ENCODE measurements around the gene HIC2.
A peak's percentile ranks its signal among the peaks of the same experiment; 100 is the strongest.
"Not testable (repeated sequence)": the region's sequence is repeated elsewhere in the genome, so short reads cannot be mapped to it uniquely, and the experiment has no call there.

HIC2 gene

GRCh38 chr22:21451545-21452520 is 34.7 kb downstream of the HIC2 start:
- DNase-seq (ENCODE audit: low read depth, low spot score), result no peak
- no peak overlapping the region for H3K4me3 ChIP-seq (ENCODE audit: low read depth, low read length)
- in situ Hi-C loops (cut with HindIII; ENCODE audit: low sequenced_read_pairs), result no loop called here
- TF ChIP-seq CTCF (IDR thresholded peaks at IDR 0.05; ENCODE audit: low read depth, low read length), result no peak

- H3K4me3 ChIP-seq (ENCODE audit: low read depth, low read length); DNase-seq (ENCODE audit: low read depth, low spot score); in situ Hi-C loops (cut with HindIII; ENCODE audit: low sequenced_read_pairs): not testable (repeated sequence)
Measured at GRCh38 chr22:21452666-21453065, 35.5 kb downstream of the HIC2 start.

- DNase-seq (ENCODE audit: low read depth, low spot score); in situ Hi-C loops (cut with HindIII; ENCODE audit: low sequenced_read_pairs); H3K4me3 ChIP-seq (ENCODE audit: low read depth, low read length): not testable (repeated sequence)
Measured at GRCh38 chr22:21454998-21455333, 37.8 kb downstream of the HIC2 start.

GRCh38 chr22:21455334-21456089 is 38.3 kb downstream of the HIC2 start:
- no peak for DNase-seq (ENCODE audit: low read depth, low spot score)
- in situ Hi-C loops (cut with HindIII; ENCODE audit: low sequenced_read_pairs), result no loop called here
- H3K4me3 ChIP-seq (ENCODE audit: low read depth, low read length), result no peak overlapping the region
- TF ChIP-seq CTCF (IDR thresholded peaks at IDR 0.05; ENCODE audit: low read depth, low read length), result no peak

- no peak overlapping the region for H3K4me3 ChIP-seq (ENCODE audit: low read depth, low read length)
- no peak for TF ChIP-seq CTCF (IDR thresholded peaks at IDR 0.05; ENCODE audit: low read depth, low read length)
- DNase-seq (ENCODE audit: low read depth, low spot score), result no peak
- in situ Hi-C loops (cut with HindIII; ENCODE audit: low sequenced_read_pairs), result no loop called here
Measured at GRCh38 chr22:21457023-21457787, 40.0 kb downstream of the HIC2 start.

- in situ Hi-C loops (cut with HindIII; ENCODE audit: low sequenced_read_pairs); H3K4me3 ChIP-seq (ENCODE audit: low read depth, low read length); DNase-seq (ENCODE audit: low read depth, low spot score): not testable (repeated sequence)
Measured at GRCh38 chr22:21462672-21463071, 45.5 kb downstream of the HIC2 start.

- H3K4me3 ChIP-seq (ENCODE audit: low read depth, low read length), result peak within 1 kb of the TSS; percentile 38
- in situ Hi-C loops (cut with HindIII; ENCODE audit: low sequenced_read_pairs); DNase-seq (ENCODE audit: low read depth, low spot score): not testable (repeated sequence)
Measured at GRCh38 chr22:21467337-21468193, 50.4 kb downstream of the HIC2 start, which contains the start of gene TMEM191C. TMEM191C (plus strand) TSS chr22:21467387; CDS start chr22:21467460, 73 bp downstream.

- peak overlapping the region; percentile 38 for H3K4me3 ChIP-seq (ENCODE audit: low read depth, low read length)
- peak; percentile 77 for DNase-seq (ENCODE audit: low read depth, low spot score)
- in situ Hi-C loops (cut with HindIII; ENCODE audit: low sequenced_read_pairs), result not testable (repeated sequence)
Measured at GRCh38 chr22:21468194-21469096, 51.3 kb downstream of the HIC2 start.

- in situ Hi-C loops (cut with HindIII; ENCODE audit: low sequenced_read_pairs); DNase-seq (ENCODE audit: low read depth, low spot score); H3K4me3 ChIP-seq (ENCODE audit: low read depth, low read length): not testable (repeated sequence)
Measured at GRCh38 chr22:21469097-21469994, 52.2 kb downstream of the HIC2 start.

- in situ Hi-C loops (cut with HindIII; ENCODE audit: low sequenced_read_pairs); DNase-seq (ENCODE audit: low read depth, low spot score): not testable (repeated sequence)
Measured at GRCh38 chr22:21472984-21473383, 55.8 kb downstream of the HIC2 start.

GRCh38 chr22:21473664-21474063 is 56.5 kb downstream of the HIC2 start:
- in situ Hi-C loops (cut with HindIII; ENCODE audit: low sequenced_read_pairs); H3K4me3 ChIP-seq (ENCODE audit: low read depth, low read length); DNase-seq (ENCODE audit: low read depth, low spot score): not testable (repeated sequence)

More at GRCh38 chr22:21472984-21473383, 55.8 kb downstream of the HIC2 start:
- not testable (repeated sequence) for H3K4me3 ChIP-seq (ENCODE audit: low read depth, low read length)

Measured in astrocyte of the spinal cord (primary cell).